Adipocyte (in vitro differentiated cells): ENCODE data around the gene ARHGEF38.
A peak's percentile ranks its signal among the peaks of the same experiment; 100 is the strongest.
"Not testable (repeated sequence)": the region's sequence is repeated elsewhere in the genome, so short reads cannot be mapped to it uniquely, and the experiment has no call there.

ENCODE experiments used
- DNase-seq: peaks from one replicate; pipeline ENCODE4 v3.0.0-alpha.2; 2015; ENCODE audit warnings: low read depth
- H3K27me3 ChIP-seq: replicated peaks from 2 replicates; pipeline ENCODE4 v1.7.0; 2013; ENCODE audit warnings: mild to moderate bottlenecking, low read length, moderate library complexity; ENCODE audit not compliant: control insufficient read depth, insufficient read depth
- H3K36me3 ChIP-seq: 2 replicates; pipeline ENCODE4 v1.7.0; 2013; ENCODE audit warnings: low read length, mild to moderate bottlenecking, moderate library complexity; ENCODE audit not compliant: control insufficient read depth, insufficient read depth, severe bottlenecking
- H3K4me1 ChIP-seq: 2 replicates; pipeline ENCODE4 v1.7.0; 2013; ENCODE audit warnings: mild to moderate bottlenecking, low read length, moderate library complexity; ENCODE audit not compliant: control insufficient read depth, insufficient read depth
- H3K4me3 ChIP-seq: 2 replicates; pipeline ENCODE4 v1.7.0; 2013; ENCODE audit warnings: mild to moderate bottlenecking, low read length, moderate library complexity
- H3K9ac ChIP-seq: 2 replicates; pipeline ENCODE4 v1.7.0; 2013; ENCODE audit warnings: mild to moderate bottlenecking, low read length, moderate library complexity
- H3K9me3 ChIP-seq: 2 replicates; pipeline ENCODE4 v1.7.0; 2013; ENCODE audit warnings: mild to moderate bottlenecking, low read length, moderate library complexity; ENCODE audit not compliant: control insufficient read depth

Gene ARHGEF38

DNA sequence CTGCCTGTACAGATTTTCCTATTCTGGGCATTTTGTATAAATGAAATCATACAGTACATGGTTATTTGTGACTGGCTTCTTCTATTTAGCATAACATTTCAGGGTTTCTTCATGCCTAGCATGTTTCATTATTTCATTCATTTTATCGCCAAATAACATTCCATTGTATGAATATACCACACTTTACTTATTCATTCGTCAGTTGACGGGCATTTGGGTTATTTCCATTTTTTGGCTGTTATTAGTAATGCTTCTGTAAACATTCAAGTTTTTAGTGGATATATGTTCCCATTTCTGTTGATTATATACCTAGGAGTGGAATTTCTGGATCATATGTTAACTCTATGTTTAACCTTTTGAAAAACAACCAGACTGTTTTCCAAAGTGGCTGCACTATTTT is 108.6 kb downstream of the ARHGEF38 start:
- DNase-seq = no peak
- Histone ChIP-seq H3K27me3 (peaks cover 4% of the 10 kb centered on the region), H3K4me3 (no peak overlapping the region), H3K9me3 (no peaks in the 10 kb centered on the region), H3K9ac (no peak overlapping the region), H3K36me3 (no peaks in the 10 kb centered on the region), H3K4me1 (no peaks in the 10 kb centered on the region)

DNA sequence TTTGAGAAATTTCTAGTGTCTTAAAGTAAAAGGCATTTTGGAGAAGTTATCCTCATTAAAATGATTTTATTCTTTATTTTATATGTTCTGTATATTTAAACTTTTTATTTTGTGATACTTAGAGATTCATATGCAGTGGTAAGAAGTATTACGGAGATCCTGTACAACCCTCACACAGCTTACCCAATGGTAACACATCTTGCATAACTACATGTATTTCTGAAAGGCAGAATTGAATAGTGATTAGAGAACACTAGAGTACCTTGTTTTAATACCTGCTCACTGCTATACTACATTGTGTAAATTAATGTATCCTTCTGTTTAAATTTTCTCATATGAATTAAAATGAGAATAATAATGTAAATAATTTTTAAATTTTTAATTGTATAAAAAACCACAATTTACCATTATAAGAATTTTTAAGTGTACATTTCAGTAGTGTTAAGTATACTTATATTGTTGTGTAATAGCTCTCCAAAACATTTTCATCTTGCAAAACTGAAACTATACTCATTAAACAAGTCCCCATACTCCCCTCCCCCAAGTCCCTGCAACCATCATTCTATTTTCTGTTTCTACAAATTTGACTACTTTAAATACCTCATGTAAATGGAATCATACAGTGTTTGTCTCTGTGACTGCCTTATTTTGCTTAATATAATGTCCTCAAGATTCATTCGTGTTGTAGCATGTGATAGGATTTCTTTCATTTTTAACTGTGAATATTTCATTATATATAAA is 110.7 kb downstream of the ARHGEF38 start:
- Histone ChIP-seq H3K9me3 (no peaks in the 10 kb centered on the region), H3K36me3 (no peaks in the 10 kb centered on the region)

DNA sequence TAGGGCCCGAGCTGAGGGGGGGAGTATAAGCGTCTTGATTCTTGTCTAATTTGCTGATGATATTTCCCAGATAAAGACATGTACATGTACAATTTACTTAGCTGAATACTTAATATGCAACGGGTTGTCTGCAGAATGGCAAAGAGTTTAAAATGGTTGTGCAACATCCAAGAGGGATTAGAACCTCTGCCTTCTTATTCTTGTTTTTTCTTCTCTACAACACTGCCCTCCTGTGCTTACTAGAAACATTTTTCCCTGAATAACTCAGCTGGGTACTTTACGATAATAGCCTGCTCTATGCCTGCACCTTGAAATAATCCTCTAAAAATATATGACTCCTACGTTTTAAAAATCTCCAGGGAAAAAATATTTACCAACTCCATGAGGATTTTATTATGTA is 114.3 kb downstream of the ARHGEF38 start:
- DNase-seq = peak; percentile 50
- H3K9me3 ChIP-seq = no peaks in the 10 kb centered on the region
- H3K9ac ChIP-seq = no peak overlapping the region
- no peak overlapping the region for H3K4me3 ChIP-seq
- H3K27me3 ChIP-seq = peaks cover 4% of the 10 kb centered on the region
- H3K36me3 ChIP-seq = no peaks in the 10 kb centered on the region
- no peaks in the 10 kb centered on the region for H3K4me1 ChIP-seq

More for the DNA sequence above, 110.7 kb downstream of the ARHGEF38 start:
- Histone ChIP-seq H3K9ac (no peak overlapping the region), H3K4me3 (no peak overlapping the region), H3K4me1 (no peaks in the 10 kb centered on the region), H3K27me3 (peaks cover 7% of the 10 kb centered on the region)
- DNase-seq = no peak

DNA sequence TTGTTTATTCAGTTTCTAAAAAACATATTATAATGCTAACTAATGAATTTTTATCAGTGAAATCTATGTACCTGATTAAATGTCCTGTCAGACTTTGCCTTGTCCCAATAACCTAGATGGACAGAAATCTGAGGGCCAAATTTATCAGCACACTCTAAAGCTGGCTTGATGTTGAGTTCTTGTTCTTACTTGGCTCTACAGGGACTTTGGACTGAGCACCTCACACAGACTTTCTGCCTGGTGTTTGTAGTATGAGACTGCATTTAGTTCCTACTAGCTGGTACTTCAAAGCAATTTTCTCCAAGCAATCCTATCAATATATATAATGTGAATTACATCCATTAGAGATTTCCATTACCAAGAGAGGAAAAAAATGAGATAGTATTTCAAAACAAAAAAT is 118.3 kb downstream of the ARHGEF38 start:
- no peaks in the 10 kb centered on the region for H3K9me3 ChIP-seq
- H3K9ac ChIP-seq = no peak overlapping the region
- no peaks in the 10 kb centered on the region for H3K36me3 ChIP-seq
- H3K4me3 ChIP-seq = no peak overlapping the region
- H3K27me3 ChIP-seq = peaks cover 4% of the 10 kb centered on the region
- H3K4me1 ChIP-seq = no peaks in the 10 kb centered on the region
- no peak for DNase-seq

DNA sequence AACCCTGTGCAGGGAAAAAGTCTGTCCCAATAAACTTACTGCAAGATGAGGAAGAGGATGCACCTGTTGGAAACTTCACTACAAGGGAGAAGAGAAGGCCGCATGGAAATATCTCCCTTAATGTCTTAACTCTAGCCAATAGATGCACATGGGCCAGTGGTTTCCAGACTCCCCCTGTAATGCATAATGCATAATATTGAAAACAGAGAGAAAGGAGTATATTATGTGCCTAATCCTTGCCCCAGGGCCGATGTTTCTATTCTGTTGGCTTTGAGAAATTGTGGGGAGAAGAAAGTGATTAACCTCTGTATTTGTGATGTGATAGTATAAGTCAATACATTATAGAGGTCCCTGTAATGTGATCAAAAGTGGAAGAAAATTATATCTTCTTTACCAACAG is 118.9 kb downstream of the ARHGEF38 start:
- no peak overlapping the region for H3K4me3 ChIP-seq
- DNase-seq = no peak
- no peaks in the 10 kb centered on the region for H3K9me3 ChIP-seq
- H3K36me3 ChIP-seq = no peaks in the 10 kb centered on the region
- H3K27me3 ChIP-seq = peaks cover 4% of the 10 kb centered on the region
- H3K9ac ChIP-seq = no peak overlapping the region
- no peaks in the 10 kb centered on the region for H3K4me1 ChIP-seq

DNA sequence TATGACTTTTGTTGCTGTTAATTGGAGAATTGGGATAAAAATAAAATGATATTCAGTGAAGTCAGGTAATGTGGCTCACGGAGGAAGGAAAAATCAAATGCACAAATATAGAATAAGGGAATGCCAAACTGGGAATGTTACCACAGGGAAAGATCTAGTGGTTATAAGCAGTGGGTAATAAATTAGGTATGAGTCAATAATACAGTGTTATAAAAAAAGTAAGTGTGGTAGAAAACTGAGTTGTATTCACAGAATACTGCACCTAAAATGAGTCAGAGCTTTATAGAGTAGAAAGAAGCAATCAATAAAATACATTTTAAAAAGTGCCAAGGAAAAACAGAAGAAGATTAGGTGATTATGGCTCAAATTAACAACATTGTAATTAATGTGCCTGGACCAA is 121.6 kb downstream of the ARHGEF38 start:
- no peak for DNase-seq
- no peaks in the 10 kb centered on the region for H3K27me3 ChIP-seq
- no peaks in the 10 kb centered on the region for H3K4me1 ChIP-seq
- H3K9ac ChIP-seq = no peak overlapping the region
- H3K4me3 ChIP-seq = no peak overlapping the region
- H3K36me3 ChIP-seq = no peaks in the 10 kb centered on the region
- H3K9me3 ChIP-seq = no peaks in the 10 kb centered on the region

DNA sequence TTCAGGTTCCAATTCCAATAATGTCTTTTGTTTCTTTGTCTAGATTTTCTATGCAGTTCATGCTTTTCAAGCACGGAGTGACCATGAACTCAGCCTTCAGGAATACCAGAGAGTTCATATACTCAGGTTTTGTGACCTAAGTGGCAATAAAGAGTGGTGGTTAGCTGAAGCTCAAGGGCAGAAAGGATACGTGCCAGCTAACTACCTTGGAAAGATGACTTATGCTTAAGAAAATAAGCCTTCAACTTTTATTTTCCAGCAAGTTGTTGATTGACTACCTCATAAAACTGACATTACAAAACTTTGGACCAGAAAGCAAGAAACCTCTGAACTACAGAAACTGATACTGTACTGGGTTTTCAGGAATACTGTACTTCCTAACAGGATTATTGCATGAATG is 125.3 kb downstream of the ARHGEF38 start:
- no peaks in the 10 kb centered on the region for H3K9me3 ChIP-seq
- no peak overlapping the region for H3K4me3 ChIP-seq
- no peak for DNase-seq
- H3K36me3 ChIP-seq = peaks cover 16% of the 10 kb centered on the region
- no peaks in the 10 kb centered on the region for H3K27me3 ChIP-seq
- H3K9ac ChIP-seq = no peak overlapping the region
- H3K4me1 ChIP-seq = no peaks in the 10 kb centered on the region

DNA sequence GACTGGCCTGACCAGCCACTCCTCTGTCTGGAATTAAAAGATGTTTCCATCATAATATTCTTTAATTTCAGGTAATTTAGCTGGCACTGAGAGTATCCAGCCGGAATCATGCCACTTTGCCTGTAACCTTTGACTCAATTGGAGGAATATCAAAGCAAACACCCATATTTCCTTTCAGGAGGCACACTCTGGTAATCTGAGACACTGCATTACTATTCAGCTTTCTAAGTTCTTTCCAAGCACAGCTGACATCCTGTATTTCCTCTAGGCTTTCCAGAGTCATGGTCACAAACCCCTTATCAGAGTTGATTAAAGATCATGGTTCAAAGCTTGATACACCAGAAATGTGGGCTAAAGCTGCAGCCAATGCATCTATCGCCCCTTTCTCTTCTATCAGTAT is 126.8 kb downstream of the ARHGEF38 start:
- Histone ChIP-seq H3K27me3 (no peaks in the 10 kb centered on the region), H3K36me3 (peaks cover 30% of the 10 kb centered on the region), H3K4me1 (no peaks in the 10 kb centered on the region), H3K4me3 (no peak overlapping the region), H3K9me3 (no peaks in the 10 kb centered on the region), H3K9ac (no peak overlapping the region)
- peak; percentile 25 for DNase-seq

DNA sequence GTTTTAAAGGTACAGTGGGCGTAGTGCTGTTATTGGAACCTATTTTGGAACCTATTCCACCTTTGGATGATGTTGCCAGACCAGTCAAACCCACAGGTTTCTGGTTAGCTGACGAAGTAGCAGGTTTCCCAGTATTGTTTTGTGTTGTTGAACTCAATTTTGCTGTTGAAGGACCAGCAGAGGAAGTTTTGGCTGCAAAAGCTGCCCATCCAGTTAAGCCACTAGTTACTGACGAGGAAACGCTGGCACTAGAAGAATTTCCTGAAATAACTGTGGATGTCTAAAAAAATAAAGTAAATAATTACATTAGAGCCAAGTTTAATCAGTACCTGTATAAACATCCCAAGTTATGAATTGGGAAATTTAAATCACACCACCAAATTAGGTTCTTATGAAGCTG is 130.6 kb downstream of the ARHGEF38 start:
- DNase-seq = no peak
- no peaks in the 10 kb centered on the region for H3K4me1 ChIP-seq

DNA sequence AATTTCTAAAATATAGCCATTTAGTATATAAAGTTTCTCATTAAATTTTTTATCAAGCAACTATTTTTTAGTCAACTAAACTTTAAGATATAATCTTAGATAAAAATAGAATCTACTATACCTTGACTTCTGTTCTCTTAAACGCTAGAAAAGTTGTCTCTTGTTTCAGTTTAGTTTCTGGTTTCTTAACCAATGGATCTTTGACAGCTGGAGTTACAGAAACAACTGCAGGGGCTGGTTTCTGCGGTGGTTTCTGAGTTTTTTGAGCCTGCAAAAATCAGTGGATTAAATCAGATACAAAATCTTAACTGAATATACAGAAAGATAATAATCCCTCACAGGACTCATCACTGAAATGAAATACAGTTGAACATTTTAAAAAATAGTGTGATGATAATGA is 134.2 kb downstream of the ARHGEF38 start:
- H3K9me3 ChIP-seq = no peaks in the 10 kb centered on the region
- no peak overlapping the region for H3K4me3 ChIP-seq
- DNase-seq = no peak
- no peak overlapping the region for H3K9ac ChIP-seq
- H3K36me3 ChIP-seq = peaks cover 86% of the 10 kb centered on the region
- no peaks in the 10 kb centered on the region for H3K4me1 ChIP-seq
- H3K27me3 ChIP-seq = no peaks in the 10 kb centered on the region

More for the DNA sequence above, 130.6 kb downstream of the ARHGEF38 start:
- Histone ChIP-seq H3K36me3 (peaks cover 63% of the 10 kb centered on the region), H3K4me3 (no peak overlapping the region), H3K9ac (no peak overlapping the region), H3K9me3 (no peaks in the 10 kb centered on the region), H3K27me3 (no peaks in the 10 kb centered on the region)

DNA sequence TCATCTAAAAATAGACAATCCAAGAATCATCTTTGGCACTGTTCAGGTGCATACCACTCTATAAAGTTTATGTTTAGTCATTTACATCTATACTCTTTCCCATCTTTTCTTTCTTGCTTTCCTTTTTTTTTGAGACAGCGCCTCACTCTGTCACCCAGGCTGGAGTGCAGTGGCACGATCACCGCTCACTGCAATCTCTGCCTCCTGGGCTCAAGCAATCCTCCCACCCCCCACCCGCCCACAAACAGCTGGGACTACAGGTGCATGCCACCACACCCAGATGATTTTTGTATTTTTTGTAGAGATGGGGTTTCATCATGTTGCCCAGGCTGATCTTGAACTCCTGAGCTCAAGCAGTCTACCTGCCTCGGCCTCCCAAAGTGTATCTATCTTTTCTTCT is 142.4 kb downstream of the ARHGEF38 start:
- H3K4me1 ChIP-seq, H3K27me3 ChIP-seq, H3K9me3 ChIP-seq, H3K9ac ChIP-seq, H3K4me3 ChIP-seq, DNase-seq: not testable (repeated sequence)
- H3K36me3 ChIP-seq = peaks cover 84% of the 10 kb centered on the region

DNA sequence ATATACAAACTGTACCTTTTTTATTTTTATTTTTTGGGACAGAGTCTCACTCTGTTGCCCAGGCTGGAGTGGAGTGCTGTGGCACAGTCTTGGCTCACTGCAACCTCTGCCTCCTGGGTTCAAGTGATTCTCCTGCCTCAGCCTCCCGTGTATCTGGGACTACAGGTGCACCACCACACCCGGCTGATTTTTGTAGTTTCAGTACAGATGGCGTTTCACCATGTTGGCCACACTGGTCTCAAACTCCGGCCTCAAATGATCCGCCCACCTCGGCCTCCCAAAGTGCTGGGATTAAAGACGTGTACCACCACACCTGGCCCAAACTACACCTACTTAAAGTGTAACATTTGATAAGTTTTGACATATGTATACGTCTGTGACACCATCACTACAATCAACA is 143.4 kb downstream of the ARHGEF38 start:
- not testable (repeated sequence) for H3K27me3 ChIP-seq, H3K4me3 ChIP-seq, H3K9me3 ChIP-seq, H3K9ac ChIP-seq, DNase-seq, H3K4me1 ChIP-seq
- peaks cover 85% of the 10 kb centered on the region for H3K36me3 ChIP-seq
